OCI-LY1 (cell line): ENCODE data around the gene GTF3C2.

Experiments used
- H2AFZ ChIP-seq: fragments of 200-600 bp; sonication (generic), shearing (Covaris generic); 2 replicates; pipeline ENCODE4 v1.6.0; 2014; ENCODE audit warnings: antibody characterized with exemption, mild to moderate bottlenecking, low read length
- H3F3A ChIP-seq: fragments of 200-600 bp; sonication (generic), shearing (Covaris generic); 2 replicates; pipeline ENCODE4 v1.6.0; 2014; ENCODE audit warnings: mild to moderate bottlenecking, antibody characterized with exemption, low read length, moderate library complexity; ENCODE audit not compliant: insufficient read depth
- H3K27ac ChIP-seq: fragments of 200-600 bp; sonication (generic); 2 replicates; pipeline ENCODE4 v1.5.1; 2014; ENCODE audit warnings: low read length, mixed run types, mild to moderate bottlenecking, low read depth; ENCODE audit not compliant: poor library complexity, severe bottlenecking
- H3K27me3 ChIP-seq: fragments of 200-600 bp; sonication (generic); 2 replicates; pipeline ENCODE4 v1.6.0; 2014; ENCODE audit warnings: antibody characterized with exemption, mild to moderate bottlenecking, low read length, moderate library complexity; ENCODE audit not compliant: insufficient read depth
- H3K36me3 ChIP-seq: fragments of 200-600 bp; sonication (generic); 2 replicates; pipeline ENCODE4 v1.6.1; 2014; ENCODE audit warnings: mild to moderate bottlenecking, antibody characterized with exemption, low read length, moderate library complexity, mixed read lengths; ENCODE audit not compliant: insufficient read depth
- H3K4me1 ChIP-seq: fragments of 200-600 bp; sonication (generic); 2 replicates; pipeline ENCODE4 v1.5.1; 2014; ENCODE audit warnings: mild to moderate bottlenecking, low read length, moderate library complexity; ENCODE audit not compliant: insufficient read depth, severe bottlenecking
- H3K4me2 ChIP-seq: fragments of 200-600 bp; sonication (generic), shearing (Covaris generic); 2 replicates; pipeline ENCODE4 v1.6.1; 2014; ENCODE audit warnings: low read length
- H3K4me3 ChIP-seq: fragments of 200-600 bp; sonication (generic); 2 replicates; pipeline ENCODE4 v1.5.1; 2014; ENCODE audit warnings: low read length, low read depth, mild to moderate bottlenecking, mixed read lengths; ENCODE audit not compliant: poor library complexity, severe bottlenecking
- H3K79me2 ChIP-seq: fragments of 200-600 bp; shearing (Covaris generic); 2 replicates; pipeline ENCODE4 v1.6.1; 2016; ENCODE audit warnings: mixed run types, low read length, mixed read lengths; ENCODE audit not compliant: insufficient read depth
- H3K9ac ChIP-seq: fragments of 200-600 bp; sonication (generic), shearing (Covaris generic); 2 replicates; pipeline ENCODE4 v1.6.1; 2014; ENCODE audit warnings: mild to moderate bottlenecking, low read length, mixed read lengths
- H3K9me2 ChIP-seq: fragments of 200-600 bp; sonication (generic), shearing (Covaris generic); 2 replicates; pipeline ENCODE4 v1.6.1; 2014; ENCODE audit warnings: low read depth, mild to moderate bottlenecking, low read length, mixed read lengths
- H3K9me3 ChIP-seq: fragments of 200-600 bp; shearing (Covaris generic); 2 replicates; pipeline ENCODE4 v1.6.1; 2014; ENCODE audit warnings: low read length, mixed read lengths
- H4K20me1 ChIP-seq: fragments of 200-600 bp; sonication (generic), shearing (Covaris generic); 2 replicates; pipeline ENCODE4 v1.6.0; 2016; ENCODE audit warnings: mild to moderate bottlenecking, low read length; ENCODE audit not compliant: insufficient read depth
- CTCF ChIP-seq: fragments of 200-600 bp; sonication (generic), shearing (Covaris generic); IDR thresholded peaks from 2 replicates; pipeline ENCODE4 v1.5.1; 2017; ENCODE audit warnings: mild to moderate bottlenecking, antibody characterized with exemption, low read length, moderate library complexity, mixed read lengths
- EZH2 ChIP-seq: fragments of 200-600 bp; sonication (generic), shearing (Covaris generic); IDR thresholded peaks from 2 replicates; pipeline ENCODE4 v1.8.0; 2017; ENCODE audit warnings: borderline replicate concordance, mixed run types, mild to moderate bottlenecking, antibody characterized with exemption, low read length, moderate library complexity, mixed read lengths

GTF3C2 gene

GRCh38 chr2:27306573-27307286 is 49.8 kb downstream of the GTF3C2 start:
- Histone ChIP-seq H3K27me3 (no peaks in the 10 kb centered on the region), H3K27ac (no peak overlapping the region), H3K4me2 (no peak overlapping the region), H3F3A (no peaks in the 10 kb centered on the region), H3K9me2 (no peaks in the 10 kb centered on the region), H3K79me2 (no peaks in the 10 kb centered on the region), H3K9me3 (no peaks in the 10 kb centered on the region), H3K4me3 (no peak overlapping the region), H3K36me3 (peaks cover 19% of the 10 kb centered on the region), H4K20me1 (no peaks in the 10 kb centered on the region), H2AFZ (no peak overlapping the region), H3K4me1 (peaks cover 8% of the 10 kb centered on the region), H3K9ac (no peak overlapping the region)
- no peak for TF ChIP-seq CTCF
- TF ChIP-seq EZH2, result no peak

- Histone ChIP-seq H3K4me1 (peaks cover 8% of the 10 kb centered on the region), H3K9me2 (no peaks in the 10 kb centered on the region), H3K4me3 (no peak overlapping the region), H2AFZ (no peak overlapping the region), H3K27me3 (no peaks in the 10 kb centered on the region), H3K79me2 (no peaks in the 10 kb centered on the region), H3K9ac (no peak overlapping the region), H3K27ac (no peak overlapping the region), H3K36me3 (peaks cover 13% of the 10 kb centered on the region), H3K4me2 (no peak overlapping the region), H3K9me3 (no peaks in the 10 kb centered on the region), H3F3A (no peaks in the 10 kb centered on the region), H4K20me1 (no peaks in the 10 kb centered on the region)
- no peak for TF ChIP-seq EZH2
- no peak for TF ChIP-seq CTCF
Observed at GRCh38 chr2:27306136-27306535, 50.4 kb downstream of the GTF3C2 start.

GRCh38 chr2:27305516-27305915 is 51.0 kb downstream of the GTF3C2 start:
- Histone ChIP-seq H3K4me3 (no peak overlapping the region), H3K27me3 (no peaks in the 10 kb centered on the region), H3K9me3 (no peaks in the 10 kb centered on the region), H3K9me2 (no peaks in the 10 kb centered on the region), H3K79me2 (no peaks in the 10 kb centered on the region), H4K20me1 (no peaks in the 10 kb centered on the region), H3K4me2 (no peak overlapping the region), H3K9ac (no peak overlapping the region), H3K4me1 (peaks cover 8% of the 10 kb centered on the region), H2AFZ (no peak overlapping the region), H3F3A (no peaks in the 10 kb centered on the region), H3K27ac (no peak overlapping the region), H3K36me3 (peaks cover 12% of the 10 kb centered on the region)
- TF ChIP-seq CTCF (no peak), EZH2 (no peak)
